CD4-positive, alpha-beta T cell treated with Interferon gamma for 1 hour (primary cell): ENCODE measurements around the gene PBX1.
"Not testable (repeated sequence)": the region's sequence is repeated elsewhere in the genome, so short reads cannot be mapped to it uniquely, and the experiment has no call there.

Source experiments
- DNase-seq: peaks from one replicate; pipeline ENCODE4 v3.0.0-alpha.2; 2020

PBX1 gene

GRCh38 chr1:164558461-164559341, at the start of gene PBX1:
Gene PBX1, plus strand, starts transcription at chr1:164559184.
- peak; percentile 73 for DNase-seq

- DNase-seq: no peak
Measured at GRCh38 chr1:164510435-164510834, 48.5 kb upstream of the PBX1 start.

- no peak for DNase-seq
Measured at GRCh38 chr1:164511001-164511705, 47.8 kb upstream of the PBX1 start.

GRCh38 chr1:164515231-164515630, 43.8 kb upstream of the PBX1 start:
- DNase-seq: no peak

- no peak for DNase-seq
Measured at GRCh38 chr1:164515711-164516331, 43.2 kb upstream of the PBX1 start.

GRCh38 chr1:164516591-164516990, 42.4 kb upstream of the PBX1 start:
- no peak for DNase-seq

- no peak for DNase-seq
Measured at GRCh38 chr1:164518692-164519332, 40.2 kb upstream of the PBX1 start.

GRCh38 chr1:164519426-164519825, 39.6 kb upstream of the PBX1 start:
- DNase-seq: no peak

- DNase-seq: no peak
Measured at GRCh38 chr1:164524810-164525209, 34.2 kb upstream of the PBX1 start.

GRCh38 chr1:164534863-164535610, 23.9 kb upstream of the PBX1 start:
- DNase-seq: no peak

- not testable (repeated sequence) for DNase-seq
Measured at GRCh38 chr1:164552463-164552988, 6.5 kb upstream of the PBX1 start.

- no peak for DNase-seq
Measured at GRCh38 chr1:164557270-164557669, 1.7 kb upstream of the PBX1 start.

- no peak for DNase-seq
Measured at GRCh38 chr1:164559342-164560051, 513 bp downstream of the PBX1 start.

- DNase-seq: no peak
Measured at GRCh38 chr1:164560121-164560541, 1.1 kb downstream of the PBX1 start.

GRCh38 chr1:164560556-164560955, 1.6 kb downstream of the PBX1 start:
- DNase-seq: no peak

GRCh38 chr1:164561007-164561406, 2.0 kb downstream of the PBX1 start:
- no peak for DNase-seq

GRCh38 chr1:164561472-164561871, 2.5 kb downstream of the PBX1 start:
- no peak for DNase-seq

GRCh38 chr1:164562061-164562460, 3.1 kb downstream of the PBX1 start:
- no peak for DNase-seq

GRCh38 chr1:164562511-164562910, 3.5 kb downstream of the PBX1 start:
- DNase-seq: no peak

- DNase-seq: no peak
Measured at GRCh38 chr1:164562947-164563520, 4.0 kb downstream of the PBX1 start.

- no peak for DNase-seq
Measured at GRCh38 chr1:164563721-164564360, 4.9 kb downstream of the PBX1 start.
